ENCODE data around the gene RGSL1. TPM values are rescaled to one million over a fixed set of nuclear protein-coding genes. Genes with fewer than 3 reads are reported as not detected.
A peak's percentile ranks its signal among the peaks of the same experiment; 100 is the strongest.

RGSL1 gene
- total and polyA plus RNA-seq, 12 donors, result not detected

GRCh38 chr1:182406012-182406411, 43.9 kb upstream of the RGSL1 start:
- WGBS, 2 donors, result 73 to 81% methylated on average over 1 of the region's 1 CpG
- DNase-seq, result no peak
- TF ChIP-seq CTCF (IDR thresholded peaks at IDR 0.05), result no peak
- peaks cover 0 to 10% (median 0%) of the 10 kb centered on the region in 11 donors for H3K9me3 ChIP-seq
- H3K27ac ChIP-seq, result no peak overlapping the region
- no peak overlapping the region for H3K4me3 ChIP-seq
- H3K36me3 ChIP-seq, result no peaks in the 10 kb centered on the region
- peaks cover 0 to 10% (median 4%) of the 10 kb centered on the region in 9 donors for H3K4me1 ChIP-seq
- intact Hi-C loops (cut with DNase I), result no loop called here
- H3K27me3 ChIP-seq, result peaks cover 0 to 10% (median 6%) of the 10 kb centered on the region in 7 donors
- ATAC-seq, result no peak

GRCh38 chr1:182407724-182408123, 42.2 kb upstream of the RGSL1 start:
- DNase-seq, result no peak
- no peak for TF ChIP-seq CTCF (IDR thresholded peaks at IDR 0.05)
- intact Hi-C loops (cut with DNase I), result no loop called here
- peaks cover 0 to 10% (median 6%) of the 10 kb centered on the region in 7 donors for H3K27me3 ChIP-seq
- peaks cover 0 to 10% (median 0%) of the 10 kb centered on the region in 11 donors for H3K9me3 ChIP-seq
- no peak overlapping the region for H3K27ac ChIP-seq
- peaks cover 0 to 11% (median 4%) of the 10 kb centered on the region in 9 donors for H3K4me1 ChIP-seq
- no peaks in the 10 kb centered on the region for H3K36me3 ChIP-seq
- 53 to 57% methylated on average over 3 of the region's 3 CpGs for WGBS, 2 donors
- H3K4me3 ChIP-seq, result no peak overlapping the region
- no peak for ATAC-seq

DNA sequence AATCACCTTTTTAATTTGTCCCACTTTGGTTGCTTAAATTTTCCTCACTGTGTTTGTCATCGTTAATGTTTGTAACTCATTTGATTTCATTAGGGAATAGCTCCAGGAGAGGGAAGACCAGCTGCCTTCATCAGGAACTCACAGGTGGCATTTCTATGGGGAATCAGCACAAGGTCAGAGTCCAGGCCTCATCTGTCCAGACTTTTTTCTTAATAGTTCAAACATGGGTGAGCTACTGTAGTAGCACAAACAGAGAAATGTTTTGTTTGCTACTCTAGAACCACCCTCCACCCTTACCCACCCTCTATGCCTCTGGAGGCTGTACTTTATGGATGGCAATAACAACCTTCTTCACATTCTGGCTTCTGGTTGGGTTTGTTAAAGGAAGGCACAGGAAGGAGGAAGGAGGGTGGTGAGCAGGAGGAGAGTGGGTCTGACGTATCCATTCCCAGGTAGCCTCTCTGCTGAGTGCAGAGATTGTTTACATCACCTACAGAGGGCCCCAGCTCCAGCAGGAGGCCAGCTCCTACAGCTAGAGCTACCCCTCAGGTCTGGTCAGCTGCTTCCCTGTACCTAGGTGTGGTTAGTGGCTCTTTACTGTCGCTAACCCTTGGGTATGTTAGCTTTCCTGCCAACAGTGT, 41.4 kb upstream of the RGSL1 start:
- peaks cover 0 to 10% (median 6%) of the 10 kb centered on the region in 7 donors for H3K27me3 ChIP-seq
- peaks cover 0 to 10% (median 0%) of the 10 kb centered on the region in 11 donors for H3K9me3 ChIP-seq
- H3K4me1 ChIP-seq, result peaks cover 0 to 11% (median 4%) of the 10 kb centered on the region in 9 donors
- intact Hi-C loops (cut with DNase I), result no loop called here
- H3K4me3 ChIP-seq, result no peak overlapping the region
- no peak for TF ChIP-seq CTCF (IDR thresholded peaks at IDR 0.05)
- 82 to 84% methylated on average over 3 of the region's 3 CpGs for WGBS, 2 donors
- ATAC-seq (no peak), DNase-seq (no peak)
- no peak overlapping the region for H3K27ac ChIP-seq
- no peaks in the 10 kb centered on the region for H3K36me3 ChIP-seq

GRCh38 chr1:182410138-182410537, 39.8 kb upstream of the RGSL1 start:
- ATAC-seq (peak in 2 of 8 donors; percentile 8 to 10), DNase-seq (no peak)
- no peak overlapping the region for H3K4me3 ChIP-seq
- H3K27me3 ChIP-seq, result peaks cover 0 to 13% (median 6%) of the 10 kb centered on the region in 7 donors
- H3K4me1 ChIP-seq, result peaks cover 0 to 11% (median 4%) of the 10 kb centered on the region in 9 donors
- 79 to 81% methylated on average over 4 of the region's 4 CpGs for WGBS, 2 donors
- peaks cover 0 to 9% (median 0%) of the 10 kb centered on the region in 11 donors for H3K9me3 ChIP-seq
- H3K36me3 ChIP-seq, result no peaks in the 10 kb centered on the region
- peak overlapping the region in 2 of 10 donors; percentile 59 to 62 for H3K27ac ChIP-seq
- TF ChIP-seq CTCF (IDR thresholded peaks at IDR 0.05), result no peak
- intact Hi-C loops (cut with DNase I), result no loop called here
